Spleen (tissue), 7 donors: ENCODE measurements around the gene PKP4.

Source experiments
- POLR2A ChIP-seq, 3 donors: fragments of 450-650 bp; IDR thresholded peaks; one replicate each; pipeline ENCODE4 v1.5.1; 2017; ENCODE audit warnings: antibody characterized with exemption in 3 of 3, mild to moderate bottlenecking in 1 of 3
- POLR2AphosphoS5 ChIP-seq, 3 donors: sonication (generic); formaldehyde crosslinking; IDR thresholded peaks; one replicate each; pipeline ENCODE4 v1.5.1; 2017; ENCODE audit warnings: antibody characterized with exemption in 3 of 3
- TF ChIP-seq, protein P1 (sequence below), 11 experiments: fragments of 200-600 bp in 7 of 11; fragments of 450-650 bp in 4 of 11; sonication (generic) in 4 of 11; IDR thresholded peaks in 8 of 11; conservative IDR thresholded peaks in 3 of 11; 1 replicate in 7 of 11; 2 replicates in 4 of 11; pipeline versions ENCODE4 v1.4.0 to v1.8.0; 2016 to 2021; ENCODE audit warnings: antibody characterized with exemption in 11 of 11, inconsistent platforms in 4 of 11, mild to moderate bottlenecking in 1 of 11
- donor health status: DM: no; HTN: no; CAD: no; lungs with moderate emphysema.
- donor health status: DM: no; HTN: no; CAD: no.
- donor health status: DM: no; HTN: no; CAD: no.

- TF ChIP-seq POLR2A (IDR thresholded peaks at IDR 0.05) (no peak), POLR2AphosphoS5 (IDR thresholded peaks at IDR 0.05) (no peak)
- TF ChIP-seq, protein P1, sequence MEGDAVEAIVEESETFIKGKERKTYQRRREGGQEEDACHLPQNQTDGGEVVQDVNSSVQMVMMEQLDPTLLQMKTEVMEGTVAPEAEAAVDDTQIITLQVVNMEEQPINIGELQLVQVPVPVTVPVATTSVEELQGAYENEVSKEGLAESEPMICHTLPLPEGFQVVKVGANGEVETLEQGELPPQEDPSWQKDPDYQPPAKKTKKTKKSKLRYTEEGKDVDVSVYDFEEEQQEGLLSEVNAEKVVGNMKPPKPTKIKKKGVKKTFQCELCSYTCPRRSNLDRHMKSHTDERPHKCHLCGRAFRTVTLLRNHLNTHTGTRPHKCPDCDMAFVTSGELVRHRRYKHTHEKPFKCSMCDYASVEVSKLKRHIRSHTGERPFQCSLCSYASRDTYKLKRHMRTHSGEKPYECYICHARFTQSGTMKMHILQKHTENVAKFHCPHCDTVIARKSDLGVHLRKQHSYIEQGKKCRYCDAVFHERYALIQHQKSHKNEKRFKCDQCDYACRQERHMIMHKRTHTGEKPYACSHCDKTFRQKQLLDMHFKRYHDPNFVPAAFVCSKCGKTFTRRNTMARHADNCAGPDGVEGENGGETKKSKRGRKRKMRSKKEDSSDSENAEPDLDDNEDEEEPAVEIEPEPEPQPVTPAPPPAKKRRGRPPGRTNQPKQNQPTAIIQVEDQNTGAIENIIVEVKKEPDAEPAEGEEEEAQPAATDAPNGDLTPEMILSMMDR (IDR thresholded peaks at IDR 0.05 in 8 of 11, conservative IDR thresholded peaks at IDR 0.05 in 3 of 11) = no peak
Observed at GRCh38 chr2:158668001-158668765, 211.4 kb downstream of the PKP4 start.
